HEK293 (cell line): ENCODE data around the gene SARM1.

Experiments used
- KLF1 ChIP-seq: fragments of 450-650 bp; formaldehyde crosslinking; IDR thresholded peaks from 2 replicates; pipeline ENCODE4 v1.5.1; 2016; ENCODE audit warnings: missing biosample characterization, missing genetic modification characterization
- SALL2 ChIP-seq: fragments of 450-650 bp; formaldehyde crosslinking; IDR thresholded peaks from 2 replicates; pipeline ENCODE4 v1.5.0; 2017; ENCODE audit warnings: missing biosample characterization, mild to moderate bottlenecking, missing genetic modification characterization, borderline replicate concordance
- ZBTB49 ChIP-seq: fragments of 450-650 bp; formaldehyde crosslinking; IDR thresholded peaks from 2 replicates; pipeline ENCODE4 v1.5.1; 2016; ENCODE audit warnings: missing biosample characterization, missing genetic modification characterization, low read depth
- ZNF248 ChIP-seq: fragments of 450-650 bp; formaldehyde crosslinking; IDR thresholded peaks from 2 replicates; pipeline ENCODE4 v1.5.1; 2017; ENCODE audit warnings: missing biosample characterization, missing genetic modification characterization
- ZNF311 ChIP-seq: fragments of 450-650 bp; formaldehyde crosslinking; IDR thresholded peaks from 2 replicates; pipeline ENCODE4 v1.5.1; 2017; ENCODE audit warnings: missing biosample characterization, missing genetic modification characterization, borderline replicate concordance
- ZNF513 ChIP-seq: fragments of 450-650 bp; IDR thresholded peaks from 2 replicates; pipeline ENCODE4 v1.5.1; 2018; ENCODE audit warnings: missing biosample characterization, missing genetic modification characterization
- ZNF514 ChIP-seq: fragments of 450-650 bp; formaldehyde crosslinking; IDR thresholded peaks from 2 replicates; pipeline ENCODE4 v1.5.1; 2016; ENCODE audit warnings: missing biosample characterization, missing genetic modification characterization
- ZNF600 ChIP-seq: fragments of 450-650 bp; formaldehyde crosslinking; IDR thresholded peaks from 2 replicates; pipeline ENCODE4 v1.5.1; 2016; ENCODE audit warnings: missing biosample characterization, missing genetic modification characterization
- ZNF645 ChIP-seq: fragments of 450-650 bp; formaldehyde crosslinking; IDR thresholded peaks from 2 replicates; pipeline ENCODE4; 2016; ENCODE audit warnings: missing biosample characterization, missing genetic modification characterization
- TF ChIP-seq, protein P1 (sequence below): fragments of 450-650 bp; formaldehyde crosslinking; IDR thresholded peaks from 2 replicates; pipeline ENCODE4 v1.5.1; 2016; ENCODE audit warnings: missing biosample characterization, missing genetic modification characterization

GRCh38 chr17:28390141-28390540 lies 18.6 kb downstream of the SARM1 start:
- TF ChIP-seq SALL2 (no peak), ZNF600 (tag by site-specific recombination) (no peak), ZBTB49 (tag by site-specific recombination) (no peak), ZNF311 (tag by site-specific recombination) (no peak), ZNF513 (tag by site-specific recombination) (no peak), ZNF248 (no peak), ZNF514 (tag by site-specific recombination) (no peak), KLF1 (no peak), ZNF645 (no peak)
- TF ChIP-seq, protein P1, sequence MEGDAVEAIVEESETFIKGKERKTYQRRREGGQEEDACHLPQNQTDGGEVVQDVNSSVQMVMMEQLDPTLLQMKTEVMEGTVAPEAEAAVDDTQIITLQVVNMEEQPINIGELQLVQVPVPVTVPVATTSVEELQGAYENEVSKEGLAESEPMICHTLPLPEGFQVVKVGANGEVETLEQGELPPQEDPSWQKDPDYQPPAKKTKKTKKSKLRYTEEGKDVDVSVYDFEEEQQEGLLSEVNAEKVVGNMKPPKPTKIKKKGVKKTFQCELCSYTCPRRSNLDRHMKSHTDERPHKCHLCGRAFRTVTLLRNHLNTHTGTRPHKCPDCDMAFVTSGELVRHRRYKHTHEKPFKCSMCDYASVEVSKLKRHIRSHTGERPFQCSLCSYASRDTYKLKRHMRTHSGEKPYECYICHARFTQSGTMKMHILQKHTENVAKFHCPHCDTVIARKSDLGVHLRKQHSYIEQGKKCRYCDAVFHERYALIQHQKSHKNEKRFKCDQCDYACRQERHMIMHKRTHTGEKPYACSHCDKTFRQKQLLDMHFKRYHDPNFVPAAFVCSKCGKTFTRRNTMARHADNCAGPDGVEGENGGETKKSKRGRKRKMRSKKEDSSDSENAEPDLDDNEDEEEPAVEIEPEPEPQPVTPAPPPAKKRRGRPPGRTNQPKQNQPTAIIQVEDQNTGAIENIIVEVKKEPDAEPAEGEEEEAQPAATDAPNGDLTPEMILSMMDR (tag by site-specific recombination): no peak
